Umbilical cord (tissue), 2 donors: Measurements from ENCODE around the gene ABHD8. TPM values are rescaled to one million over a fixed set of nuclear protein-coding genes. Genes with fewer than 3 reads are reported as not detected.
A peak's percentile ranks its signal among the peaks of the same experiment; 100 is the strongest.

Experiments used
- DNase-seq: peaks from one replicate; pipeline ENCODE4 v3.0.0-alpha.2; 2015; ENCODE audit warnings: low spot score
- total RNA-seq: library from RNA; depleted of rRNA; stranded (reverse); fragments of >200 nt; gene quantifications from one replicate; pipeline ENCODE4 v1.2.3, GENCODE V29; 2014; ENCODE audit warnings: low replicate concordance; ENCODE audit not compliant: insufficient read depth

Gene ABHD8
- total RNA-seq, 1 donor from 2014 or later: 8.7 TPM

DNA sequence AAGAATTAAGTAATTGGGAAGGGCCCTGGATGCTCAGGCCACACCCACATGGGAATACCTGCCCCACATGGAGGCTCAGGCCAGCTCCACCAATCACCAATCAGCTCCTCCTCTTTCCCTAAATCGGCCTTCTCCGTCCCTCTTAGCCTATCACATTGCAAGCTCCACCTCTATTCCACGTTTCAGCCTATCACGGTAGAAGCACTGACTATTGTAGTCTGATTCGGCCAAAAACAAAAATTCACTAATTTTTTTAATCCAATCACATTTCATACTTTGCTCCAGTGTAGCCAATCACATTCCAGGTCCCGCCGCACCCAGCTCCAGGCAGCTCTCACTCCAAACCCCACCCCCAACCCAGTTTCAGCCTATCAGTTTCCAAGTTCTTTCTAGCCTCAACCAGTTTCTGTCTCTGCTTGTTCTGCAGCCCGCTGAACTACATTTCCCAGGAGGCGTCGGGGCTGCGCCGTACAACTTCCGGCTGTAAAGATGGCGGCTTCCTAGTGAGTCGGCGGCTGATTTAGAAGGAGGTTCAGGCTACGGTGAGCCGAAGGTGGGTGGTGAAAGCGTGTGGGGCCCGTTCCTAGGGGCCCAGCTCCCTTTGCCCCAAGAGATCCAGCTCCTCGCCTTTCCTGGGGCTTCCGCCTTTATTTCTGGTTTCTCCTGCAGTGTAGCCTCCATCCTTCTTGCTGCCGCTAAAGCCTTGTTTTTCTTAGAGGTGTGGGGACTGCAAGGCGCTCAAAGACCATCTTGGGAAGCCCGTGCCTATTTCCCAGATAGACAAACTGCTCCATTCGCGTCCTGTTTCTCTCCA, 36.0 kb downstream of the ABHD8 start, which contains the start of gene BABAM1:
BABAM1 (plus strand) TSS at position 469 of the 814 bp plus-strand sequence. CDS start 1,364 bp downstream, outside the sequence.
- DNase-seq: peak; percentile 100

GRCh38 chr19:17266589-17266974, 36.6 kb downstream of the ABHD8 start:
- DNase-seq: no peak

GRCh38 chr19:17266026-17266425, 37.2 kb downstream of the ABHD8 start:
- no peak for DNase-seq

DNA sequence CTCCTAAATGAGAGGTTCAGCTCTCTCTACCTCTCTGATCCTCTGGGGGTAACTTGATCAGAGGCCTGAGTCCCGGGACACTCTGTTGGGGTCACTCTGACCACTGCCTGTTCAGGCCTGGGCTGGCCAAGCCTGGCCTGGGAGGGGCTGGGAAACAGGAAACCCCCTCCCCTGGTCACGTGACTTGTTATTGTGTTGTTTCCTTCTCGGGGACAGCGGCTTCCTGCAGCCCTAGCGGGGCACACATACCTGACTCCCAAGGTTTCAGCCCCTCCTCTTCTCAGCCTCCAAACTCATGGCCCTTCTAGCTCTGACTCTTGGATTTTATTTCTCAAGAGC, 38.6 kb downstream of the ABHD8 start, which contains the start of gene USHBP1:
USHBP1 (minus strand) TSS at position 105 of the 339 bp plus-strand sequence. CDS start 446 bp downstream, outside the sequence.
- DNase-seq: no peak

- DNase-seq: no peak
Measured at GRCh38 chr19:17263712-17264640, 39.2 kb downstream of the ABHD8 start.

DNA sequence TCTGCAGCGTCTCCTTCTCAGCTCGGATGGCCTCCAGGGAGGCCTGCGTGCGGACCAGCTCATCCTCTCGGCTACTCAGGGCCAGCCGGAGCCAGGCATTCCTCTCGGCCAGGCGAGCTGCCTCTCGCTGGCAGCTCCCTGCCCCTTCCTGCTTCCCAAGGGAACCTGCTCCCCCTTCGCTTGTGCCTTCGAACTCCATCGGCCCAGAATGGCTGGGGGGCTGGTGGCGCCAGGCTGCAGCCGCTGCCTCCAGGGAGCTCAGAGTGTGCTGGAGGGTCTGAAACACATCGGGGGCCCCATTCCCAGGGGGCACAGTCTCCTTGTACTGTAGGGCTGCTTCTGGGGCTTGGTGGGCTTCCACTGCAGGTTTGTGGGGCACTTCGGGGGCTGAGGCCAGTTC, 40.7 kb downstream of the ABHD8 start:
- no peak for DNase-seq

DNA sequence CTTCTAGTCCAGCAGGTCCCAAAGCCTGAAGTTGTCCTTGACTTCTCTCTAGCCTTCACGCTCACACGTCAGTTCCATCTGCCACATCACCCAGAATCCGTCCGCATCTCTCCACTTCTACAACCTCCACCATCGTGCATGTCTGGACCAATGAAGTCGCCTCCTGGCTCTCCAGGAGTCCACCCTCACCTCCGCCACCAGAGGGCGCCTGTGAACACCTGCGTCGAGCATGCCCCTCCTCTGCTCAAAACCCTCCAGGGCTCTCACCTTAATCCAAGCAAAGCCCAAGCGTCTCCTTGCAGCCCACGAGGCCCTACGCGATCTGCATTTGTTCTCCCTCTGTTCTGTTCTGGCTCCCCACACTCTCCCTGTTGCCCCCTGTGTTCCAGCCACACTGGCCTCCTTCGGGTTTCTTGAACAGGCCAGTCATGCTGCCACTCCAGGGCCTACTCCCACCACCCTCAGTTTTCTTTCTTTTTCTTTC, 42.3 kb downstream of the ABHD8 start:
- peak; percentile 58 for DNase-seq

- no peak for DNase-seq
Measured at GRCh38 chr19:17259934-17260333, 43.3 kb downstream of the ABHD8 start.

DNA sequence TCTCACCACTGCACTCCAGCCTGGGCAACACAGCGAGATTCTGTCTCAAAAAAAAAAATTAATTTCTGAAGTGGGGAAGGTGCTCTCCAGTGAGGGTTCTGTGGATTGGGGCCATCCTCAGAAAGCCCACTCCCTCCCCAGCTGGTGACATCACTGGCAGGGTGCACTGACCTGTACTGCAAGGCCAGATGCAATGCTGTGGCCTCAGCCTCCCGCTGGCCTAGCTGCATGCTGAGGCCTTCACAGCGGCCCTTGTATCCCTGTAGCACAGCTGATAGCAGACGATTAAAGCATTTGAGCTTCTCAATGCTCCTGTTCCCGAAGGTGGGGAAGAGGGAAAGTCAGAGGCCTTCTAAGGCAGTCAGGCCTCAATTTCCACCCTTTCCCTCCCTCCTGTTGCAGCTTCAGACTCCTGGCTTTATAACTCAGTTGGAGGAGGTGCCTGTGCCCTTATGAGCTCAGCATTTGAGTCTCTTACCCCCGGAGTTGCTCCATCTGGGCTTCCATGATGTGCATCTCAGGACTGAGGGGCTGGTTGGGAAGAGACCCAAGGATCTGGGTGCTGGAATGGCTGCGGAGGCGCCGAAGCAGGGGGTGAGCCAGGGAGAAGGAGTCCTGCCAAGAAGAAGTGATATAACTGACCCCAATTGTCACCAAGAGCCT, 44.0 kb downstream of the ABHD8 start:
- DNase-seq: no peak

- DNase-seq: no peak
Measured at GRCh38 chr19:17256130-17256529, 47.1 kb downstream of the ABHD8 start.

DNA sequence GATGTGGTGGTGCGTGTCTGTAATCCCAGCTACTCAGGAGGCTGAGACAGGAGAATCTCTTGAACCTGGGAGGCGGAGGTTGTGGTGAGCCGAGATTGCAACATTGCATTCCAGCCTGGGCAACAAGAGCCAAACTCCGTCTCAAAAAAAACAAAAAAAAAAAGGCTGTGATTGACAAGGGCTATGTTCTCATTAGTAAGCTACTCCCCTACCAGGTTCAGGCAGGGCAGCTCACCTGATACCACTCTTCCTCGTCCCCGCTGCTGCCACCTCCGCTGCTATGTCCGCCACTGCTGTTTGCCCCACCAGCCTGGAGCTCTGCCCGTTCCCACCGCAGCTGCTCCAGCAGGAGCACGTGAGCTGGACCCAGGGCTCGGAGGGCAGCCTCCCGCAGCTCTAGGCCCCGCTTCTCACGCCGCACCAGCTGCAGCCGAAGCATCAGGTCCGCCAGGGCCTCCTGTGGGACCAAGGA, 48.0 kb downstream of the ABHD8 start:
- no peak for DNase-seq

GRCh38 chr19:17254636-17255035, 48.6 kb downstream of the ABHD8 start:
- no peak for DNase-seq

GRCh38 chr19:17249887-17250548, 53.2 kb downstream of the ABHD8 start:
- DNase-seq: no peak

DNA sequence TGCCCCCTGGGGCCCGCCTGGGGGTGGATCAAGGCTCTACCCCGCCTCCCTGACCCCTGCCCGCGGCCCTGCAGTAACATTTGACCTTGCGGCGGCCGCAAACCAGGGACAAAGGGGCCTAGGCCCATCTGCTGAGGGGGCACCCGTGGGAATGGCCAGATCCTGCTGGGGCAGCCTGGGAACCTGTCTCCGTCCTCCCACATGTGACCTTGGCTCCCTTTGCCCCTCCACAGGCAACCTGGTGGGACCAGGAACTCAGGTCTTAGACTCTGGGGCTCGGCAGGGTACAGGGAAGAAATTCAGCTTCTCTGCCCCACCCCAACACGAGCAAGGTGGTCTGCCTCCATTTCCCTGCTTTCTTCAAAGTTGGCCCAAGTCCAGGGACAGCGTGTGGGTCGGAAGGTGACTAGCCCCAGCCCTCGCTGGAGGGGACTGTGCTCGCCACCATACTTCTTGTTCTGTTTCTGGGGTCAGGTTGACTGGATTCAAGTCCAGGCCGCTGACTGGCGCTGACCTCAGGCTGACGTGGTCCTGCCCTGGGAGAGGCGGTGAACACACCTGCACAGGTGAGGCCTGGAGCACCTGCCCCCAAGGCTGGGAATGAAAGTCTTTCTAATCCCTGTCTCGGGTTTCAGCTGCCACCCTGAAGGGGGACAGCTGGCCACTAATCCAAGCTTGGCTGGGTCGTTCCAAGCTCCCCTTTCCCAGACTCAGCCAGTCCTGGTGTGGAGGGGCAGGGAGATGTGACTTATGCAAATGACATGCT, 55.0 kb downstream of the ABHD8 start:
- no peak for DNase-seq

DNA sequence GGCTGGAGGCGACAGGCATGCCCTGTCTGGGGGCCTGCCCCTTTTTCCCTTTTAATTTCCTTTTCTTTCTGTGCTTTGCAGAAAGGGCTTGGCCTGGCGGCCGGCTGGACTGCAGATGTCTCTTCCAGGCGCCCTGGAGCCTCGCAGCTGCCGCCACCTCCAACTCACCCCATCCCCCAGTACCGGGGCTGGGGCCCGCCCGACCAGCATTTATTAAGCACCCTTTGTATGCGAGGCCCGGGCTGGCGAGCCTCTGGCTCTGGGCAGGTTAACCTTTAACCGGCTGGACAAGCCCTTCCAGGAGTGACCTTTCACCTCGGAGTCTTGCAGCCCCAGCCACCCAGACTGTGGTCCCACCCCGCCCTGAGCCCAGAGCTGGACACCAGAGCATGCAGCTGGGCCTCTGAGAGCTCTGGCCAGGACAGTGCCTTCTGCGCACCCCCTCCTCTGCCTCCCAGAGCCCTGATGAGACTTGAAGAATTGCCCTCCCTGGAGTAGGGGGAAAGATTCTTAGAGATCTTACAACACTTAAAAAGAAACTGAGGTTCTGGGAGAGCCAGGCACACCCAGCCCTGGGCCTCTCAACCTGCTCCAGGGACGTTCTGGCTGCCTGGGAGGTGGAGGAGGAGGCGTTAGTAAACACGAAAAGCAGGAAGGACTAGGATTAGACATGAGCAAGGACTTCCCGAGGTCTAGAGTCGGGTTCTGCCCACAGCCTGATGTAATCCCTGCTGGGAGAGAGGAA, 56.4 kb downstream of the ABHD8 start:
- DNase-seq: peak; percentile 78

- DNase-seq: no peak
Measured at GRCh38 chr19:17245535-17245984, 57.7 kb downstream of the ABHD8 start, which contains the start of gene NR2F6. Gene NR2F6, minus strand, starts transcription at chr19:17245919. Its CDS starts 699 bp downstream, at chr19:17245220.

DNA sequence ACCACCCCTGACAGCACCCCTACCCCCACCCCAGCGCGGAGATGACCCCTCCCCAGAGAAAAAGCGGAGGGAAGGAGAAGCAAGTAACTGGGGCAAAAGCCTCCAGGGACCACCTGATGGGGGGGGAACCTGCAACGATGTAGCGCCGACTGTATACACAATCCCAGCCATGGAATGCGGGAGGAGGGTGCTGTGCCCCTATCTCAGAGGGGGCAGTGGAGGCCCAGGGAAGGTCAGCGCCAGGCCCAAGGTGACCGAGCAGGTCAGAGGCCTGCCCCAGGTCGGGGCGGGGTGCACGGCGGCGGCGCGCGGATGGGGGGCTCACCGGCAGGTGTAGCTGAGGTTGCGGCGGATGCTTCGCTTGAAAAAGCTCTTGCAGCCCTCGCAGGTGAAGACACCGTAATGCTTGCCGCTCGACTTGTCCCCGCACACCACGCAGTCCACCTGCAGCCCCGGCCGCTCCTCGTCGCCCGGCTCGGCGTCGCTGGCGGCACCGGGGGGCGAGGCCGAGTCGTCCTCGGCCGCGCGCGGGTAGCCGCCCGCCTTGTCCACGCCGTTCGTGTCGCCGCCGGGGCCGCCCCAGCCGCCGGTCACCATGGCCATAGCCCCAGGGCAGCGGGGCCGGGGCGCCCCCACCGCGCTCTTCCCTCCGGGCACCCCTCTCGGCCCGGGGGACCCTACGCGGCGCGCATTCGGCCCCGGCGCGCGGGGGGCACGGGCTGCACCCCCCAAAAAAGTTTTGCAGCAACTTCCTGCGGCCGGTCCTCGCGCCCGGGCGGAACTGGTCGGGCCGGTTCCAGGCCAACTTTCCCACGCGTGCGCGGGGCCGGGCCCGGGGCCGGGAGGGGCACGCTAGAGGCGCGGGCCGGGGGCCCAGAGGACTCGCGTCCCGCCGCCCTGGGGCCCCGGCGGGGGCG, 58.3 kb downstream of the ABHD8 start:
- DNase-seq: peak; percentile 46
